ENCODE data around the gene RHO.

RHO gene

DNA sequence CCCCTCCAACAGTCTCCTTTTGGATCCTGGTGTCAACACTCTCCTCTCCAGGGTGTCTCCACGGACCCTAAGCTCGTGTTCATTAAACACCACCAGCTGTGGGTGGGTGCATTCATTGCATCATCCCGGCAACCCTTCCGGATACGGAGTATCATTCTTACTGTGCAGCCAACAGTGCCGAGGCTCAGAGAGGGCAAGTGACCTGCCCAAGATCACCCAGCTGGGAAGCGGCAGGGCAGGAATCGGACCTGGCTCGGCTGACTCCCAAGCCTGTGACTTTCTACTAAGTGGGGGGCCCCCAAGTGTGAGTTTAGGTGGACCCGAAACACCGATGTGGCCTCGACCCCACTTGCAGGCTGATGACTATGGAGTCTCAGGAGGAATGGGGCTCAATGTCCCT, 34.9 kb downstream of the RHO start:
- no peak for DNase-seq

DNA sequence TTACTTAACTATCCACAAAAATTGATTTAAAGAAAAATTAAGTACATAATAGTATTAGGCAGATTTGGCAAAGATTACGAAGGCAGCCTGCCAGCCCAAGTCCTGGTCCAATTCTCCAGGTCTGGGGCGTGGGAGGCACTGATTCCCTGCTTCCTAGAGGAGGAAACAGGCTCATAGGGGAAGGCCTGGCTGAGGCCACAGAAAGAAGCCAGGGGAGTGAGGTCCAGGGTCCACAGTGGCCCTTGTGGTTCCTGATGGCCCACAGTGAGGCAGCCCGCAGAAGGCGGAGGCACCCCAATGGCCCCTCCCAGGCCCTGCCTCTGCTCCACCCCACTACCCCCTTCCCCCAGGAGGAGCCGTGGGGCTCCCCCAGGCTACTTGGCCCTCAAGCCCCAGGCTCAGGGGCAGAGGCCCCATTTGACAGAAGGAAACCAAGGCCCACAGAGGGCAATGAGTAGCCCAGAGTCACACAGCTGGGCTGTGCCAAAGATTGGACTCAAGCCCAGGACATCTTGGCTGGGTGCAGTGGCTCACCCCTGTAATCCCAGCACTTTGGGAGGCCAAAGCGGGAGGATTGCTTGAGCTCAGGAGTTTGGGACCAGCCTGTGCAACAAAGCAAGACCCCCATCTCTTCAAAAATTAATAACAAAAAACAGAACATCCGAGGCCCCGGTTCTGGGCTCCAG, 35.6 kb downstream of the RHO start:
- no peak for DNase-seq

DNA sequence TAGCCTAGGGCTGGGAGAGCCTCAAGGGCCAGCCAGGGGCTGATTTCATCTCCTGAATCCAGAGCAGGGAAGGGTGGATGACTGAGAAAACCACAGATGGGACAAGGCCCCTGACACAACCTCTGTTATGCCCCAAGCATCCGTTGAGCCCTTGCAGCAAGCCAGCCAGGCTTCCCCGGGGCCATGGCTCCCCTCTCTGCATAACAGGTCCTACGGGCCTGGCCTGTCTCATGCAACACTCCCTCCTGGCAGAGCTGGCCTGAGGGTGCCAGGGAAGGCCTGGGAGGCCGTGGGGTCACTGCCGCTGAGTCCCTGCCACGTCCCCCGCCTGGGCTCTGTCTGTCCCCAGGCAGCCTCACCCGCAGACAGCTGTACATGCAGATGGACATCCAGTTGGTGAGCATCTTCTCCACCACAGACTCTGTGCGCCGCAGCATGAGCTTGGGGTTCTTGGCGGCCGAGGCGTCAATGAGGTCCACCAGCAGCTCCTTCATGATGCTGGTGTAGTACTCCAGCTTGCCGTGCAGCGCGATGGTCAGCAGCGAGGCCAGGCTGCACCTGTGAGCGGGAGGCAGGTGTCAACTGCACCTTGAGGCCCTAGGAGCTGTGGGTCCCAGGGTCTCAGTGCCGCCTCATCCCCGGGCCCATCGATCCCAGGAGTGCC, 36.7 kb downstream of the RHO start:
- DNase-seq, result no peak

DNA sequence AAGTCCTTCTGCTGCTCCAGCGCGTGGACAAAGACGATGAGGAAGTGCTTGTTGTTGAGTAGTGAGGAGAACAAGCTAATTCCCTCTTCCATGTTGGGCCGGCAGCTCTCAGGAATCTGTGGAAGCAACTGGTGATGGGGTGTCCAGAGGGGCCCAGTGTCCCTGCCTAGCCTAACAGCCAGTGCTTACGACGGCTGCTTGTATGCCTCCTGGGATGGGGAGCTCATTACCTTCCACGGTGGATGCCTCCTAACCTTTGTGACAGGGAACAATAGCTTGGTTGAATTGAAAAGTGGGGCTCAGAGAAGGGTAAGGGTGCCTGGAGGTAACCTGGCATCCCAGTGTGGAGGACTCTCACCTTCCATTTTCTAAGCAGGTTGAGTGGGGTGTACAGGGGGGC, 37.5 kb downstream of the RHO start:
- no peak for DNase-seq

DNA sequence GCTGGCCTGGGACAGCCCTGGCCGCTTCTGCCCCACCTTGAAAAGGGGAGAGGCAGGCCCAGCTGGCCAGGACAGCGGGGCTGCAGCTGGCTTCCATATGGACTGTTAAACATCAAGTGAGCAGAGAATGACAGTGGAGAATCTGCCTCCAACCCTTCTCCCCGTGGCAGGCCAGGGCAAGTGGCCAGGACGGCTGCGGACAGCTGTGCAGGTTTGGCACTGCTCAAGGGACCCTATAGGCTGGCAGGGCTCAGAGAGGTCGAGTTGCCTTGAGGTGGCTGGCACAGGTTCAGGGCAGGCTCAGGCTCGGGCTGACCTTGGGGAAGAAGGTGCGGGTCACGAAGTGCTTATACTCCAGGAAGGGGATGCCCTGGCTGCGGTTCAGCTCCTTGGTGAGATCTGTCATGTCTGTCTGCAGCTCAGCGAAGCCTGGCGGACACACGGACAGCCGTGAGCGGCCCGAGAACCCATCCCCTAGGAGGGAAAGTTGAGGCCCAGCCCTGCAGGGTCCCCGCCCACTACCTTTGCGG, 38.8 kb downstream of the RHO start:
- DNase-seq, result no peak

DNA sequence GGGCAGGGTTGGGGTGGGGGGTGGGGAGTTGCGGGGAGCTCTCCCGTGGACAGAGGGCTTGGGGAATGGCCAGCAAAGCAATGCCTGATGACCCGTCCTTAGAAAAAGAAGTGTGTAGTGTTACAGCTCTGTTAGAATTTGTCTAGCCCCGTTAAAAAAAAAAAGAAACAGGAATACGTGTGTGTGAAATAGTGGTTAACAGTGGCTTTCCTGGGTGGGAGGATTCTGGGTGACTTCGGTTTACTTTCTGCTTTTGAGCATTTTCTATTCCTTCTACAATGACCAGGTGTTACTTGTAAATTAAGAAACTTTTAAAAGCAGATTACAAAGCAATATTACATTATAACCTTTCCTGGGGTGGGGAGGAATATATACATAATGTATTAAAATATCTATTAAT, 39.5 kb downstream of the RHO start:
- no peak for DNase-seq

DNA sequence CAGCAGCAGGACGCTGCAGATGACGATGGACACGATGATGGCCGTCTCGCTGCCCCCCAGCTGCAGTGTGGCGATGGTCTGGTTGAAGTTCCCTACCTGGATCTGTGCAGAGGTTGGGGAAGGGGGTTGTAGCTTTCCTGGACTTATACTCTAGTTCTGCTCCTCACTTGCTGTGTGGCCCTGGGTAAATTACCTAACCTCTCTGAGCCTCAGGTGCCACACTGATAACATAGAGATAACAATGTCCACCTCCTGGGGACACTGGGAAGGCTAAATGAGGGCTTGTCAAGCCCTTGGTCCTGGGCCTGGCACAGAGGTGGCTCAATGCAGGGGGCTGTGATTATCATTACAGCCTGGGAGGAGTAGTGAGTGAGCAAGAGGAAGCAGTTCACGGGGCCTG, 41.4 kb downstream of the RHO start:
- DNase-seq, result no peak

DNA sequence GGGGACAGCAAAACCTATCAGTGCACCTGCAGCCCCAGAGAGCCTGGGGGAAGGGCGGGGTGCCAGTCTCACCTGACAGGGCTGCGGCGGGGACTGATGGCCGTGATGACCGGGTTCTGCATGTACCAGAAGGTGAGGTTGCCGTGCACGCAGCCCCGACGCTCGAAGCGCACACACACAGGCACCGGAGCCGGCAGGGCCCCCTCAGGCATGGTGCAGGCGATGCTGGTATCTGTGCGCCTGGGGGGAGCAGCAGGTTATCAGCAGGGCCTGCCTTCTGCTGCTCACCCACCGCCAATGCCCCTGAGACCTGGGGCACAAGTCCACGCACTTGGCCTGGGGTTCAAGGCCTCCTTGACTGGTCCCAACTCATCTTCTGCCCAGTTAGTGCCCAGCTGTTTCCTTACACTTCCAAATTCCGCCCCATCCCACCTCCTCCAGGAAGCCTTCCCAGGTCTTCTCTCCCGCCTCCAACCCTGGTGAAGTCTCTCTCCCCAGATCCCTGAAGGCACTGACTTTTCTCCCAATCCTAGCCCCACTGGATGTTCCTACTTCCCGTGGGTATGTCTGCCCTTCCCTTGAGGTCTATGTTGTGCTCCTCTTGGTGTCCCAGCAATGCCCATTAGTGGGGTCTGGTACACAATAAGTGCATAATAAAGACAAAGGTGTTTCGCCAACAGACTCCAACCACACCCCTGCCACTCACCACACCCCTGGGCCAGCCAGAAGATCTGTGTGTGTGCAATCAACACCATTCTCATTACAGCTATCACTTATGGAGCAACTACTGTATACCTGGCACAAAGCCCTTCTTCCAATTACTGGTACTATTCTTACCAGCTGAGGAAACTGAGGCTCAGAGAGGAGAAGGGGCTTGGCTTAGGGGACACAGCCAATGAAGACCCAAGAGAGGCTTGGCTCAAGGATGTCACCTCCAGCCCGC, 43.4 kb downstream of the RHO start:
- DNase-seq, result no peak

DNA sequence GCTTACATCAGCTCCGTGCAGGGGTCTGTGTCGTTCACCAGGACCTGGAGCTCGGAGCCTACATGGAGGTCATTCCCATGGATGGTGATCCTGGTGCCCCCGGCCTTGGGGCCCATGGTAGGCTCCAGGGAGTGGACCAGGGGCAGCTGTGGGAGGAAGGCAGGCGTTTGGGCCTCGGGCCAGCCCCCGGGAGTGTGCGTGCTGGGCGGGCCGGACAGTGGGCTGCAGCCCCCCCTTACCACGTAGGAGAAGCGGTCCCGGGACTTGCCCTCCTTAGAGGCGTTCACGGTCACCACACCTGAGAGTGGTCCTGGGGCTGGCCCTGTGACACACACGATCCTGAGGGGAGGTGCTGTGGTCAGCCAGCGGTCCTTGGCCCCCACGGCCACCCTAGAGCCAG, 44.2 kb downstream of the RHO start:
- DNase-seq, result no peak

DNA sequence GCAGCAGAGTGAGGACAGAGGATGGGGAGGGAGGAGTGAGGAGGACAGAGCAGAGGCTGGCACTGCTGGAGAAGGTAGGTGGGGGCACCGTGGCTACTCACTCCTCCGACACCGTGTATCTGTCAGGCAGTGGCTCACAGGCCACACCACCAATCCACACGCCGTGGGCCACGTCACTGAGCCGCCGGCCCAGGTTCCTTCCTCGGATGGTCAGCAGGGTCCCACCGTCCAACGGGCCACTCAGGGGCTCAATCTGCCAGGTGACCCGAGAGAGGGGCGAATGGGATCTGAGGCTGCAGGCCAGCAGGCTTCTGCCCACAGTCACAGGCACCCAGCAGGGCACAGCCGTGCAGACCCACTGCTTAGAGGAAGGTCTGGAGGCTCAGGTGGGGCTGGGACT, 45.1 kb downstream of the RHO start:
- DNase-seq, result no peak

DNA sequence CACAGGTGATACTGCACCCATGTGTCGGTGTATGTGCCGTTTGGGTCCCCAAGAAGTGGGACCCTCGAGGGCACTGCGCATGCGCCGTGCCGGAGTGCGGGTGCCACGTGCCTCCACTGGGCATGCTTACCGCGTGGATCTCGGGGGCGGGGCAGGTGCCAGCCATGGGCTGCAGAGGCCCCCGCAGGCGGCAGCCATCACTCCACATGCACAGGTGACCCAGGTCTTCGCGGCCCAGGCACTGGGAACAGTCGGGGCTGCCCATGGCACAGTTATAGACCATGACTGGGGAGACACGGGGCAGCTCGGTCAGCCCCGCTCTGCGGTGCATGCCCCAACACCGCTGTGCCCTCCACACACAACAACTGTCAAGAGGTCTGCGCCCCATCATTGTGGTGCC, 45.8 kb downstream of the RHO start:
- no peak for DNase-seq

DNA sequence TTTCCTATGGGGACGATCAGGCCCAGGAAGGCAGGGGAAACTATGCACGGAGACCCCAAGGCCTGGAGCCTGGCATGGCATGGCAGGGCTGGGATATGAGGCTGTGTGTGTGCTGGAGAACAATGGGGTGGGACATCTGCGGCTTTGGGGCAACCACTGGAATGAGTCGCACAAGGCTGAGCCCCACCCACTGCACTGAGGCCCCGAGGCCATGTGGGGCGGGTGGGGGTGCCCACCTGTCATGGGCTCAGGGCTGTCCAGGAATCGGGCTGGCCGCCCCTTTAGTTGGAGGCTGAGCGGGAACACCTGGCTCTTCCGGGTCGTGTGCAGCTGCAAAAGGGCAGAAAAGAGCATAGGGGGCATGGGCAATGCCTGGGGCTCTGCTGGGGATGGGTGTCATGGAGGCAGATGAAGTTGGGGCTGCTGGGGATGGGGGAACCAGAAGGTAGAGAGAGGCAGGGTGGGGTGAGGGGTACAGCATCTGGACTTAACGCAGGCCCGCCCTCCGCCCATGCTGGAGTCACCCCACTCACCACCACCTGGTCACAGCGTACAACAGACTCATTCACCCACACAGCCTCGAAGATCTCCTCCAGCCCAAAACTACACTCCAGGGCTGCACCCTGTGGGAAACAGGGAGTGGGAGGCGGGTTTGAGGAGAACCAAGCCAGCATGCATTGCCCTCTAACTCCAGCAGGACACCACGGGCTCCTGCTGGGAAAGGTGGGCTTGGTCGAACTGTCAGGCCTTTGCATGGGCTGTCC, 47.0 kb downstream of the RHO start:
- no peak for DNase-seq

DNA sequence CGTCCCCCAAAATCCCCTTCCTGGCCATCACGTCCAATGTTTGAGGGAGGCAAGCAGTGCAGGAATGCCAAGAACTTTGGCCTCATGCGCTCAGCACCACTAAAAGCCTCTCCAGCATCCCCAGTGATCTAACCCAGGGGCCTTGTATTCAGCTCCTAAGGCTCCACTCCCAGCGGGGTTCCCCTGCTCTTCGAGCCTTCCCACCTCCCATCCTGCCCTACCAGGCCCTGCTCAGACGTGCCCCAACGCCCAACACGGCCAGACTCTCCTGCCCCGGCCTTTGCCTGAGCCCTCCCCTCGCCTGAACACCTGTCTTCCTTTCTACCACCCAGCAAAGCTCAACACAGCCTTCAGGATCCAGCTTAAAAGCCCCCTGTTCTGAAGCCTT, 47.6 kb downstream of the RHO start:
- DNase-seq, result no peak

DNA sequence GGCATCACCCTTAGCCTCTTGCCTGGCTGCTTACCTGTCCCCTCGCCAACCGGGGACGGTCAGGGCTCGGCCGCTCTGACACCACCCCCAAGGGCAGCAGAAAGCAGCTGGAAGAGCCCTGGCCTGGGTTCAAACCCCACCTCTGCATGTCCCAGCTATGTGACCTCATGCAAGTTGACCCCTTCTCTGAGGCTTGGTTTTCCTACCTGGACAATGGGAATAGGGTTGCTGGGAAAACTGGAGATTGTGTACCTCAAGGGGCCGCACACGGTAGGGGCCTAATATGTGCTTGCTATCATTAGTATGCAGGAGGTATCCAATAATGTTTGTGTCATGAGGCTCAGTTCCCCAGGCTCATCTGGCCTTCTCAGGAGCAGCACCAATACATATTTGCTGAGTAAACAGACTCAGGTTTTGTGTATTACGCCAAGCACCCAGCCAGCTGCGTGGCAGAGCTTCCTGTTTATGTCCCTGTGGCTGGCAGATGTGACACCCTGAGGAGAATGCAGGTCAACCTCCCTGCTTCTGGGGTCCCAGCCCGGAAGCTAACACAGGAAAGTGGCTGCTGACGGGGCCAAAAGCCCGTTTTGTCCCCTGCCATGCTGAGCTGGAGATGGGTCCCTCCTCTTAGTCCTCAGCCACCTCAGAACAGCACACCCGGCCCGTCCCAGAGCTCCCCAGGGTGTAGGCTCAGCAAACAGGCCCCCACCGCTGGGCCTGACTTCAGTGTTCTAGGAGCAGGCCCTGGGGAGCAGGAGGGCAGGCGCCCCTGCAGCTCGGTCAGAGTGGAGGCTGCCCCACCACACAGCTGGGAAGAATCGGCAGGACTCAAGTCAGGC, 48.3 kb downstream of the RHO start:
- peak in 2 of 4 experiments; percentile 40 for DNase-seq

DNA sequence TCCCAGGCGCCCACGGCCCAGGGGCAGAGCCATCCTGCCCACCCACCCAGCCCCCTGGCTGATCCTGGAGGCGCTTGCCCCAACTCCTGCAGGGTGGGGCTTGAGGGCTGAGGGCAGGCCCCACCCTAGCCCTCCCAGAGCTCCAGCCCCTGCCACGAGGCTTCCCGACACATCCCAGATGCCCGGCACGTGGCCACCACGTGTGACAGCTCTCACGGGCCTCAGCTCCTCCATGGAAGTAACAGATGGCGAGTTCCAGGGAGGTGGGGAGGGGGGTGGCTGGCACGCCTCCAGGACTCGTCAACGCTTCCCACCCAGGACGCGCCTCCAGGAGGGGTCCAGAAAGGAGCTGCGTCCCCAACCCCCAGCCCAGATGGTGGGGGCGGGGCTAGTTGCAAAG, 48.9 kb downstream of the RHO start:
- DNase-seq, result no peak

DNA sequence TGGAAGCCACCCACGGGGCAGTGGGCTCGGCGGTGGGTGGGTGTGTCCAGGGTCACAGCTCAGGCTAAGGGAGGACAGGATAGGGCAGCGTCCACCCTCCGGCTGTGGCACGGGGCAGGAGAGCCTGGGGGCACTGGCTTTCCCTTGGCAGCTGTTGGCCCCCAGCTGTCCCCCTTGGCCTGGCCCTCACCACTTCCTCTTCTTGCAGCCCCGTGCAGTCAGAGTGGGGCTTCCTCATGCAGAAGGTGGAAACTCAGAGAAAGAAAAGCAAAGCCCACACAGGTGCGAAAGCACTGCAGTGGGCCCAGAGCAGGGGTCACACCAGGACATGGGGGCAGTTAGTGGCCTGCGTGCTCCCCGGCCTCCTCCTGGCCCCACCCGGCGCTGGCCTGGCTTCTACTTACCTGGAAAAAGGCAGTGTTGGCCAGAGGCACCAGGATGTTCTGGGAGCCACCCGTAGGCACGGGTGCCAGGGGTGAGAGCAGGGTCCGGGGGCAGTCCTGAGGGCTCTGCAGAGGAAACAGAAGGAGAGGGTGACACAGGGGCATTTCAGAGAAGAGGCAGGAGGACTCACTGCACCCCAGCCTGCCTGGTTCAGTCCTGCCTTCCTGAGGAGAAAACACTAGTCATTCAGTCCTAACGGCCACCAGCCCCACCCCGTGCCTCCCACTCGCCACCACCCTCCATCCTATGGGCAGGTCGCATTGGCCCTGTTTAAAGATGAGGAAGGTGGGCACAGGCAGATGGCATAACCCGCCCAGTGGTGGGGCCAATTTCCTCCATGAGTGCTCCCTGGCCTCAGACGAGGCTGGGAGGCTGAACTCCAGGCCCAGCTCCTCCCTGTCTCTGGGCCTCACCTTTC, 49.7 kb downstream of the RHO start:
- DNase-seq, result no peak

DNA sequence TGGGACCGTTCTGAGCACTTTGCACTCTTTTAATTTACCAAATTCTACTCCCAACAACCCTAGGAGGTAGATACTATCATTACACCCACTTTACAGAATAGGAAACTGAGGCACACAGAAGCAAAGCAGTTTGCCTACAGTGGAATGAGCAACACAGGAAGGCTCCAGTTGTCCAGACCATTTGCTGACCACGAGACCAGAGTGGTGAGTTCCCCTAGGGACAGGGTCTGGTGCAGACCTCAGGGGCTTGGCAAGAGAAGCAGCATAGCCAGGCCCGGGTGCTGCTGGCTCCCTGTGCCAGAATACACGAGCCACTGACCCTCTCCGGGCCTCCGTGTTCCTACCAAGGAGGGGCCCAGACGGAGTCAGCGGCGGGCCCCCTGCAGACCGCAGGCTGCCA, 51.6 kb downstream of the RHO start:
- DNase-seq, result no peak

DNA sequence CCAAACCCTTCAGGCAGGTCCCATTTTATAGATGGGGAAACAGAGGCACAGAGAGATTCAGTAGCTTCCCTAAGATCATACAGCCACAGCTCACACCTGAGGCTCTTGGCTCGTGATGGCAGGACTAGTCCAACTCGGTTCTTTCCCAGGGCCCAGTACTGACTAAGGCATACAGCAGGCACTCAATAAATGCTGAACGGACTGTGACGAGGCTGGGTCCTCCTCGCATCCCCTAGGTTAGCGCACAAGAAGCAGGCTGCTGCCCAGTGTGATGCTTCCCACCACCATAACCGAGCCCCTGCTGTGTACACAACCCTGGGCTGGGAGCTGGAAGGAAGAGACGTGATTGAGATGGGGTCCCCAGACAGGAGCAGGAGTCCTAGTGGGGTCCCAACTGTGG, 53.2 kb downstream of the RHO start:
- no peak for DNase-seq

DNA sequence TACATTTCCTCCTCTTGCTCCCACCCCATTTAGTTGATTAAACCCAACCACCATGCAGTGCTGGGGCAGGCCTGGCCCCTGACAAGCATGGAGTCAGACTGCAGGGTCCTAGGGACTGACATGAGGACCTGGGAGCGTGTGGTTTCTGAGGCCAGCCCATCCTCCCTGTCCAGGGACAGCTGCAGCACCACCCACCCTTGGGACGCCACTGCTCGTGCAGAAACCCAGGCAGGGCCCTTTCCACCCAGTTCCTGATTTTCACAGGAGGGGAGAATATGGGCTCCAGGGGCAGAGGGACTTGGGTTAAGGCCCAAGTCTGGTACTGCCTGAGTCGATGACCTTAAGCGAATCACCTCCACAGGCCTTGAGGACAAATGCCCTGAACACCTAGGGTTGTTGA, 54.4 kb downstream of the RHO start:
- DNase-seq, result no peak

DNA sequence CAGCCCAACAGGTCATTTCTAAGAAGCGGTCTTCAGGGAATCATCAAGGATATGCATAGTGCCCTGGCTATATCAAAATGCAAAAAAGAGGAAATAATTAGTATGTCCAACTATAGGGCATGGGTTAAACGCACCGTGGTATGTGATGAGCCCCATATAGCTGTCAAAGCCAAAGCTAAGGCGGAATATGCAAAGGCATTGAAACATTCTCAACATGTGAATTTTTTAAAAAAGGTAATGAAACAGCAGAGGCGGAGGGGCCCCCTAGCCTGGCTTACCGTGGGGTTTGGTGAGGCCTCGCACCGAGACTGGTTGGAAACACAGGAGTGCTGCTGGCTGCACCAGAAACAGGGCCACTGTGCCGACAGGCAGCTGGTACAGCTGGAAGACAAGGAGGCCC, 54.9 kb downstream of the RHO start:
- no peak for DNase-seq

DNA sequence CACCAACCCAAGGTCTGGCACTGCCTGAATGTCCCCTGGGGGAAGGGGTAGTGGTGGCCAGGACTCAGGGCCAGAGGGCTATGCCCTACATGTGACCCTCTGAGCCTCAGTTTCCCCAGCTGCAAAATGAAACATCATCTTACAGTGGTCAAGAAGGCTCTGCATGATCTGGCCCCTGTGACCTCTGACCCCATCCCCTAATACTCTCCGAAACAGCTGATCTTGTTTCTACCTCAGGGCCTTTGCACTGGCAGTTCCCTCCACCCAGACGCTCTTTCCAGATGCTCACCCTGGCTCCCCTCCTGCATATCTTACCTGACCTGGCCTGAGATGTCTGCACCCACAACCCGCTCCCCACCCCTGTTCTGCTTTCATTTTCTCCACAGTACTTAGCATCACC, 56.2 kb downstream of the RHO start:
- no peak for DNase-seq
